Dendritic cell treated with granulocyte-macrophage colony-stimulating factor and Interleukin-4, amounts not matched to agents 40 ng/mL and 50 ng/mL, for 4 days (primary cell): Measurements from ENCODE around the gene ASCC1.
"Not testable (repeated sequence)": the region's sequence is repeated elsewhere in the genome, so short reads cannot be mapped to it uniquely, and the experiment has no call there.

Experiments used
- H3K27ac Mint-ChIP-seq: one replicate; pipeline ENCODE4 v1.8.0; 2022; ENCODE audit warnings: mild to moderate bottlenecking, mixed read lengths
- H3K27me3 Mint-ChIP-seq: one replicate; pipeline ENCODE4 v1.8.0; 2022; ENCODE audit warnings: mild to moderate bottlenecking, mixed read lengths
- H3K36me3 Mint-ChIP-seq: one replicate; pipeline ENCODE4 v1.8.0; 2022; ENCODE audit warnings: low read depth, mixed read lengths
- H3K4me1 Mint-ChIP-seq: one replicate; pipeline ENCODE4 v1.8.0; 2022; ENCODE audit warnings: low read depth, mixed read lengths
- H3K4me3 Mint-ChIP-seq: one replicate; pipeline ENCODE4 v1.8.0; 2022; ENCODE audit warnings: mild to moderate bottlenecking, moderate library complexity, mixed read lengths
- H3K9me3 Mint-ChIP-seq: one replicate; pipeline ENCODE4 v1.8.0; 2022; ENCODE audit warnings: mixed read lengths
- intact Hi-C: fragments of 100-400 bp; cut with micrococcal nuclease; formaldehyde crosslinking; loops from one replicate; pipeline ENCODE4 v1.15.0; 2022

Gene ASCC1

GRCh38 chr10:72152286-72152685 lies 63.8 kb downstream of the ASCC1 start:
- H3K27ac Mint-ChIP-seq = no peak overlapping the region
- H3K4me3 Mint-ChIP-seq = no peak overlapping the region
- no peaks in the 10 kb centered on the region for H3K4me1 Mint-ChIP-seq
- intact Hi-C loops = no loop called here
- no peaks in the 10 kb centered on the region for H3K9me3 Mint-ChIP-seq
- no peaks in the 10 kb centered on the region for H3K27me3 Mint-ChIP-seq
- H3K36me3 Mint-ChIP-seq = no peaks in the 10 kb centered on the region

- H3K4me1 Mint-ChIP-seq, H3K27ac Mint-ChIP-seq, intact Hi-C loops, H3K27me3 Mint-ChIP-seq, H3K36me3 Mint-ChIP-seq, H3K4me3 Mint-ChIP-seq, H3K9me3 Mint-ChIP-seq: not testable (repeated sequence)
Observed at GRCh38 chr10:72150746-72151478, 65.2 kb downstream of the ASCC1 start.

GRCh38 chr10:72147324-72147584 lies 68.8 kb downstream of the ASCC1 start:
- H3K9me3 Mint-ChIP-seq, intact Hi-C loops, H3K36me3 Mint-ChIP-seq, H3K27ac Mint-ChIP-seq, H3K4me1 Mint-ChIP-seq, H3K27me3 Mint-ChIP-seq, H3K4me3 Mint-ChIP-seq: not testable (repeated sequence)

- Mint-ChIP-seq H3K4me3 (no peak overlapping the region), H3K4me1 (peaks cover 6% of the 10 kb centered on the region), H3K27ac (no peak overlapping the region), H3K36me3 (no peaks in the 10 kb centered on the region), H3K27me3 (peaks cover 4% of the 10 kb centered on the region), H3K9me3 (no peaks in the 10 kb centered on the region)
- intact Hi-C loops = no loop called here
Observed at GRCh38 chr10:72146559-72147323, 69.3 kb downstream of the ASCC1 start.

- H3K4me3 Mint-ChIP-seq = no peak overlapping the region
- H3K27me3 Mint-ChIP-seq = peaks cover 4% of the 10 kb centered on the region
- H3K4me1 Mint-ChIP-seq = peaks cover 6% of the 10 kb centered on the region
- intact Hi-C loops = no loop called here
- H3K27ac Mint-ChIP-seq = no peak overlapping the region
- H3K9me3 Mint-ChIP-seq = no peaks in the 10 kb centered on the region
- no peaks in the 10 kb centered on the region for H3K36me3 Mint-ChIP-seq
Observed at GRCh38 chr10:72146071-72146470, 70.0 kb downstream of the ASCC1 start.

- intact Hi-C loops = no loop called here
- Mint-ChIP-seq H3K27me3 (peaks cover 4% of the 10 kb centered on the region), H3K27ac (no peak overlapping the region), H3K36me3 (no peaks in the 10 kb centered on the region), H3K4me3 (no peak overlapping the region), H3K9me3 (no peaks in the 10 kb centered on the region), H3K4me1 (peaks cover 6% of the 10 kb centered on the region)
Observed at GRCh38 chr10:72145657-72146056, 70.4 kb downstream of the ASCC1 start.

- H3K9me3 Mint-ChIP-seq = peaks cover 5% of the 10 kb centered on the region
- H3K4me3 Mint-ChIP-seq = no peak overlapping the region
- H3K36me3 Mint-ChIP-seq = peaks cover 12% of the 10 kb centered on the region
- no peak overlapping the region for H3K27ac Mint-ChIP-seq
- H3K27me3 Mint-ChIP-seq = peaks cover 15% of the 10 kb centered on the region
- intact Hi-C loops = no loop called here
- no peaks in the 10 kb centered on the region for H3K4me1 Mint-ChIP-seq
Observed at GRCh38 chr10:72140850-72141249, 75.2 kb downstream of the ASCC1 start.

GRCh38 chr10:72140174-72140573 lies 75.9 kb downstream of the ASCC1 start:
- no peak overlapping the region for H3K4me3 Mint-ChIP-seq
- H3K36me3 Mint-ChIP-seq = peaks cover 12% of the 10 kb centered on the region
- peaks cover 5% of the 10 kb centered on the region for H3K9me3 Mint-ChIP-seq
- H3K27me3 Mint-ChIP-seq = peaks cover 20% of the 10 kb centered on the region
- H3K27ac Mint-ChIP-seq = no peak overlapping the region
- intact Hi-C loops = no loop called here
- H3K4me1 Mint-ChIP-seq = peaks cover 5% of the 10 kb centered on the region

- Mint-ChIP-seq H3K27me3 (peaks cover 34% of the 10 kb centered on the region), H3K27ac (no peak overlapping the region), H3K9me3 (peaks cover 5% of the 10 kb centered on the region), H3K4me1 (peaks cover 29% of the 10 kb centered on the region), H3K36me3 (peaks cover 12% of the 10 kb centered on the region), H3K4me3 (no peak overlapping the region)
- intact Hi-C loops = no loop called here
Observed at GRCh38 chr10:72137583-72137982, 78.5 kb downstream of the ASCC1 start.

- H3K4me3 Mint-ChIP-seq, H3K9me3 Mint-ChIP-seq, intact Hi-C loops, H3K27ac Mint-ChIP-seq: not testable (repeated sequence)
- H3K27me3 Mint-ChIP-seq = peaks cover 39% of the 10 kb centered on the region
- H3K4me1 Mint-ChIP-seq = peaks cover 29% of the 10 kb centered on the region
- H3K36me3 Mint-ChIP-seq = peaks cover 16% of the 10 kb centered on the region
Observed at GRCh38 chr10:72136225-72136624, 79.9 kb downstream of the ASCC1 start.

GRCh38 chr10:72134785-72135767 lies 81.0 kb downstream of the ASCC1 start:
- Mint-ChIP-seq H3K9me3 (peaks cover 5% of the 10 kb centered on the region), H3K4me1 (peaks cover 29% of the 10 kb centered on the region), H3K4me3 (no peak overlapping the region), H3K36me3 (peaks cover 19% of the 10 kb centered on the region), H3K27me3 (peaks cover 41% of the 10 kb centered on the region), H3K27ac (no peak overlapping the region)
- intact Hi-C loops = no loop called here

GRCh38 chr10:72133517-72133916 lies 82.6 kb downstream of the ASCC1 start:
- Mint-ChIP-seq H3K9me3 (peaks cover 5% of the 10 kb centered on the region), H3K27ac (no peak overlapping the region), H3K4me3 (no peak overlapping the region), H3K4me1 (peaks cover 29% of the 10 kb centered on the region), H3K27me3 (peaks cover 44% of the 10 kb centered on the region), H3K36me3 (peaks cover 19% of the 10 kb centered on the region)
- intact Hi-C loops = loop anchor here (2.0 kb wide), 1 partner anchor 89 kb away; no protein-coding TSS in a partner anchor

- H3K4me1 Mint-ChIP-seq = peaks cover 29% of the 10 kb centered on the region
- peaks cover 44% of the 10 kb centered on the region for H3K27me3 Mint-ChIP-seq
- H3K4me3 Mint-ChIP-seq = no peak overlapping the region
- peaks cover 5% of the 10 kb centered on the region for H3K9me3 Mint-ChIP-seq
- peaks cover 19% of the 10 kb centered on the region for H3K36me3 Mint-ChIP-seq
- H3K27ac Mint-ChIP-seq = no peak overlapping the region
- intact Hi-C loops = loop anchor here (2.0 kb wide), 1 partner anchor 90 kb away; no protein-coding TSS in a partner anchor
Observed at GRCh38 chr10:72132854-72133253, 83.2 kb downstream of the ASCC1 start.

- H3K27me3 Mint-ChIP-seq = peaks cover 16% of the 10 kb centered on the region
- intact Hi-C loops = loop anchor here (2.0 kb wide), 1 partner anchor 209 kb away; no protein-coding TSS in a partner anchor
- peaks cover 14% of the 10 kb centered on the region for H3K4me1 Mint-ChIP-seq
Observed at GRCh38 chr10:72127571-72127970, 88.5 kb downstream of the ASCC1 start.

More at GRCh38 chr10:72127571-72127970, 88.5 kb downstream of the ASCC1 start:
- no peak overlapping the region for H3K4me3 Mint-ChIP-seq
- H3K36me3 Mint-ChIP-seq = peaks cover 16% of the 10 kb centered on the region
- no peak overlapping the region for H3K27ac Mint-ChIP-seq
- H3K9me3 Mint-ChIP-seq = no peaks in the 10 kb centered on the region
